Measurements from ENCODE around the gene SRC. TPM values are rescaled to one million over a fixed set of nuclear protein-coding genes. Genes with fewer than 3 reads are reported as not detected.

Gene SRC
- total RNA-seq, 1 experiment from 2014 or later, result 55.6 TPM

GRCh38 chr20:37417617-37418467 lies 71.9 kb downstream of the SRC start:
- CTCF ChIA-PET, result no interaction called here
- Histone ChIP-seq H3F3A (ENCODE audit: low read length, unreplicated experiment) (no peaks in the 10 kb centered on the region), H2AFZ (ENCODE audit: low read length) (no peak overlapping the region), H3K4me2 (ENCODE audit: low read length) (no peak overlapping the region), H3K4me3 (ENCODE audit: low read length) (no peak overlapping the region), H3K27me3 (ENCODE audit: low read length) (peaks cover 10% of the 10 kb centered on the region; the same call in 1 of the 2 replicates), H3K27ac (ENCODE audit: low read length) (no peak overlapping the region), H3K9me3 (ENCODE audit: low read length) (no peaks in the 10 kb centered on the region), H3K79me2 (ENCODE audit: low read length) (no peaks in the 10 kb centered on the region), H3K9ac (ENCODE audit: low read length) (no peak overlapping the region), H3K36me3 (ENCODE audit: low read depth, low read length) (no peaks in the 10 kb centered on the region), H3K4me1 (ENCODE audit: insufficient read depth, low read length) (no peaks in the 10 kb centered on the region), H3K9me2 (replicated peaks; ENCODE audit: low read length) (no peaks in the 10 kb centered on the region), H4K20me1 (ENCODE audit: low read length) (no peaks in the 10 kb centered on the region)
- intact Hi-C loops (cut with micrococcal nuclease), result no loop called here
- BruUV-seq (replicated peaks), result no TSS peak
- POLR2A ChIA-PET (ENCODE audit: unreplicated experiment), result no interaction called here
- DNase-seq, result no peak
- TF ChIP-seq CTCF (conservative IDR thresholded peaks at IDR 0.05; ENCODE audit: low read depth, low read length), result 0 out of 2 replicates have a peak, but pooled peaks have one; percentile 18
- no peak for TF ChIP-seq EZH2 (IDR thresholded peaks at IDR 0.05; ENCODE audit: low read length, unreplicated experiment)
- ATAC-seq, result peak; percentile 51

- H4K20me1 ChIP-seq (ENCODE audit: low read length), result no peaks in the 10 kb centered on the region
- H3K4me3 ChIP-seq (ENCODE audit: low read length), result no peak overlapping the region
- H2AFZ ChIP-seq (ENCODE audit: low read length), result no peak overlapping the region
- POLR2A ChIA-PET (ENCODE audit: unreplicated experiment), result no interaction called here
- H3K27me3 ChIP-seq (ENCODE audit: low read length), result peaks cover 13% of the 10 kb centered on the region; the same call in 1 of the 2 replicates
- H3K27ac ChIP-seq (ENCODE audit: low read length), result no peak overlapping the region
- H3K4me2 ChIP-seq (ENCODE audit: low read length), result no peak overlapping the region
- H3K9me2 ChIP-seq (replicated peaks; ENCODE audit: low read length), result no peaks in the 10 kb centered on the region
- no peaks in the 10 kb centered on the region for H3F3A ChIP-seq (ENCODE audit: low read length, unreplicated experiment)
- H3K4me1 ChIP-seq (ENCODE audit: insufficient read depth, low read length), result no peaks in the 10 kb centered on the region
- TF ChIP-seq CTCF (conservative IDR thresholded peaks at IDR 0.05; ENCODE audit: low read depth, low read length), result no peak
- TF ChIP-seq EZH2phosphoT487 (IDR thresholded peaks at IDR 0.05; ENCODE audit: borderline replicate concordance, low read length), result no peak
- no peak for TF ChIP-seq EZH2 (IDR thresholded peaks at IDR 0.05; ENCODE audit: low read length, unreplicated experiment)
- H3K79me2 ChIP-seq (ENCODE audit: low read length), result no peaks in the 10 kb centered on the region
- ATAC-seq, result no peak
- no peaks in the 10 kb centered on the region for H3K36me3 ChIP-seq (ENCODE audit: low read depth, low read length)
- CTCF ChIA-PET, result no interaction called here
- intact Hi-C loops (cut with micrococcal nuclease), result no loop called here
- DNase-seq, result no peak
- no peak overlapping the region for H3K9ac ChIP-seq (ENCODE audit: low read length)
- H3K9me3 ChIP-seq (ENCODE audit: low read length), result no peaks in the 10 kb centered on the region
- BruUV-seq (replicated peaks), result no TSS peak
These were observed 72.7 kb downstream of the SRC start for GRCh38 chr20:37418591-37419109.

GRCh38 chr20:37419307-37419706 lies 73.4 kb downstream of the SRC start:
- Histone ChIP-seq H2AFZ (ENCODE audit: low read length) (no peak overlapping the region), H3K9me2 (replicated peaks; ENCODE audit: low read length) (no peaks in the 10 kb centered on the region), H3K4me3 (ENCODE audit: low read length) (no peak overlapping the region), H3K27me3 (ENCODE audit: low read length) (peaks cover 15% of the 10 kb centered on the region), H3K27ac (ENCODE audit: low read length) (no peak overlapping the region), H3K36me3 (ENCODE audit: low read depth, low read length) (no peaks in the 10 kb centered on the region), H3K9ac (ENCODE audit: low read length) (no peak overlapping the region), H3K4me2 (ENCODE audit: low read length) (no peak overlapping the region), H3K9me3 (ENCODE audit: low read length) (no peaks in the 10 kb centered on the region), H4K20me1 (ENCODE audit: low read length) (no peaks in the 10 kb centered on the region), H3K79me2 (ENCODE audit: low read length) (no peaks in the 10 kb centered on the region), H3K4me1 (ENCODE audit: insufficient read depth, low read length) (no peaks in the 10 kb centered on the region), H3F3A (ENCODE audit: low read length, unreplicated experiment) (no peaks in the 10 kb centered on the region)
- ChIA-PET POLR2A (ENCODE audit: unreplicated experiment) (no interaction called here), CTCF (no interaction called here)
- BruUV-seq (replicated peaks), result no TSS peak
- DNase-seq (no peak), ATAC-seq (no peak)
- intact Hi-C loops (cut with micrococcal nuclease), result no loop called here
- TF ChIP-seq EZH2phosphoT487 (IDR thresholded peaks at IDR 0.05; ENCODE audit: borderline replicate concordance, low read length) (no peak), EZH2 (IDR thresholded peaks at IDR 0.05; ENCODE audit: low read length, unreplicated experiment) (no peak), CTCF (conservative IDR thresholded peaks at IDR 0.05; ENCODE audit: low read depth, low read length) (no peak)

Data from PC-3 (cell line).